CD14-positive monocyte (primary cell): ENCODE data around the gene CKAP2L. TPM values are rescaled to one million over a fixed set of nuclear protein-coding genes. Genes with fewer than 3 reads are reported as not detected.

Experiments
- DNase-seq, 3 donors: peaks; one replicate each; pipeline ENCODE4 v3.0.0-alpha.2; 2011 to 2022
- H2AFZ ChIP-seq: 2 replicates; pipeline ENCODE4 v1.6.0; 2012; ENCODE audit warnings: mild to moderate bottlenecking, low read depth, low read length, inconsistent platforms; ENCODE audit not compliant: insufficient read depth, poor library complexity, severe bottlenecking
- H3K27ac ChIP-seq, 2 donors: 1 replicate in 1 of 2; 2 replicates in 1 of 2; pipeline ENCODE4 v1.5.1; 2012 to 2013; ENCODE audit warnings: low read length in 2 of 2, control low read depth in 1 of 2, inconsistent platforms in 1 of 2, low read depth in 1 of 2, mild to moderate bottlenecking in 1 of 2
- H3K27me3 ChIP-seq, 2 donors: one replicate each; pipeline versions ENCODE4 v1.6.0 to v1.6.1; 2011 to 2013; ENCODE audit warnings: low read length in 2 of 2; ENCODE audit not compliant: control insufficient read depth in 2 of 2, insufficient read depth in 2 of 2
- H3K36me3 ChIP-seq, 2 donors: replicated peaks in 1 of 2; 1 replicate in 1 of 2; 2 replicates in 1 of 2; pipeline versions ENCODE4 v1.5.1 to v1.6.1; 2012 to 2013; ENCODE audit warnings: low read length in 2 of 2, control low read depth in 1 of 2, inconsistent platforms in 1 of 2, mild to moderate bottlenecking in 1 of 2; ENCODE audit not compliant: insufficient read depth in 2 of 2, control insufficient read depth in 1 of 2
- H3K4me1 ChIP-seq, 2 donors: 1 replicate in 1 of 2; 2 replicates in 1 of 2; pipeline versions ENCODE4 v1.5.1 to v1.6.1; 2012 to 2013; ENCODE audit warnings: low read length in 2 of 2, control low read depth in 1 of 2, inconsistent platforms in 1 of 2, mild to moderate bottlenecking in 1 of 2, moderate library complexity in 1 of 2; ENCODE audit not compliant: insufficient read depth in 2 of 2, control insufficient read depth in 1 of 2
- H3K4me2 ChIP-seq: replicated peaks from 2 replicates; pipeline ENCODE3; 2012; ENCODE audit warnings: low read length, moderate library complexity, mild to moderate bottlenecking; ENCODE audit not compliant: poor library complexity, severe bottlenecking; ENCODE audit errors: extremely low read depth
- H3K4me3 ChIP-seq, 3 experiments: fragments of 200-600 bp in 1 of 3; sonication (generic) in 1 of 3; replicated peaks in 1 of 3; 1 replicate in 2 of 3; 2 replicates in 1 of 3; pipeline ENCODE4 v1.5.1; 2011 to 2013; ENCODE audit warnings: low read length in 3 of 3, mild to moderate bottlenecking in 3 of 3, control low read depth in 2 of 3, low read depth in 2 of 3, inconsistent platforms in 1 of 3, moderate library complexity in 1 of 3
- H3K79me2 ChIP-seq: 2 replicates; pipeline ENCODE4 v1.6.0; 2012; ENCODE audit warnings: mild to moderate bottlenecking, control low read depth, inconsistent platforms, low read length, moderate library complexity; ENCODE audit not compliant: insufficient read depth
- H3K9ac ChIP-seq: 2 replicates; pipeline ENCODE4 v1.6.0; 2017; ENCODE audit warnings: low read length, mild to moderate bottlenecking; ENCODE audit not compliant: insufficient read depth, poor library complexity, severe bottlenecking
- H3K9me3 ChIP-seq, 2 donors: replicated peaks in 1 of 2; 1 replicate in 1 of 2; 2 replicates in 1 of 2; pipeline versions ENCODE4 v1.5.1 to v1.6.1; 2012 to 2013; ENCODE audit warnings: low read length in 2 of 2, control low read depth in 1 of 2; ENCODE audit not compliant: control insufficient read depth in 1 of 2, insufficient read depth in 1 of 2
- H4K20me1 ChIP-seq: 2 replicates; pipeline ENCODE4 v1.6.0; 2012; ENCODE audit warnings: mild to moderate bottlenecking, low read length, control low read depth, moderate library complexity; ENCODE audit not compliant: insufficient read depth
- H3K27ac Mint-ChIP-seq, 7 donors: one replicate each; pipeline ENCODE4 v1.8.0; 2020; ENCODE audit warnings: mild to moderate bottlenecking in 7 of 7, mixed read lengths in 7 of 7, moderate library complexity in 6 of 7, inconsistent platforms in 2 of 7
- H3K27me3 Mint-ChIP-seq, 3 donors: one replicate each; pipeline ENCODE4 v1.8.0; 2021 to 2022; ENCODE audit warnings: low read depth in 3 of 3, mild to moderate bottlenecking in 3 of 3, mixed read lengths in 3 of 3, moderate library complexity in 3 of 3, inconsistent platforms in 1 of 3
- H3K36me3 Mint-ChIP-seq, 2 donors: one replicate each; pipeline ENCODE4 v1.8.0; 2020; ENCODE audit warnings: mixed read lengths in 2 of 2, inconsistent platforms in 1 of 2, mild to moderate bottlenecking in 1 of 2
- H3K4me1 Mint-ChIP-seq: one replicate; pipeline ENCODE4 v1.8.0; 2020; ENCODE audit warnings: mild to moderate bottlenecking, mixed read lengths
- H3K4me3 Mint-ChIP-seq, 2 donors: one replicate each; pipeline ENCODE4 v1.8.0; 2020; ENCODE audit warnings: mild to moderate bottlenecking in 2 of 2, mixed read lengths in 2 of 2, moderate library complexity in 1 of 2
- H3K9me3 Mint-ChIP-seq, 7 donors: one replicate each; pipeline ENCODE4 v1.8.0; 2020 to 2022; ENCODE audit warnings: mixed read lengths in 7 of 7, mild to moderate bottlenecking in 6 of 7, moderate library complexity in 6 of 7, inconsistent platforms in 2 of 7
- CTCF ChIP-seq: fragments of 200-600 bp; IDR thresholded peaks from one replicate; pipeline ENCODE4 v1.8.0; 2022; ENCODE audit warnings: antibody characterized with exemption, mild to moderate bottlenecking
- WGBS: methylation state at CpG from one replicate; pipeline ENCODE4 v1.1.5; 2013; ENCODE audit warnings: missing lambda C conversion rate; ENCODE audit not compliant: insufficient coverage; 5-methylcytosine and 5-hydroxymethylcytosine counted together
- intact Hi-C, 2 donors: fragments of 100-400 bp; cut with micrococcal nuclease; formaldehyde crosslinking; loops; one replicate each; pipeline versions ENCODE4 v1.15.0 to v1.15.1; 2023
- polyA plus RNA-seq, 3 donors: library from polyadenylated mRNA; depleted of rRNA in 1 of 3; unstranded in 2 of 3; stranded (reverse) in 1 of 3; fragments of 300-500 nt in 2 of 3; fragments of >200 nt in 1 of 3; fragmentation: Illumina TruSeq in 2 of 3; gene quantifications; 1 replicate in 2 of 3; 2 replicates in 1 of 3; pipeline ENCODE4 v1.2.3, GENCODE V29; 2012 to 2021

CKAP2L gene
- polyA plus RNA-seq, 3 donors = 0.04 to 0.24 TPM; not detected in 1

DNA sequence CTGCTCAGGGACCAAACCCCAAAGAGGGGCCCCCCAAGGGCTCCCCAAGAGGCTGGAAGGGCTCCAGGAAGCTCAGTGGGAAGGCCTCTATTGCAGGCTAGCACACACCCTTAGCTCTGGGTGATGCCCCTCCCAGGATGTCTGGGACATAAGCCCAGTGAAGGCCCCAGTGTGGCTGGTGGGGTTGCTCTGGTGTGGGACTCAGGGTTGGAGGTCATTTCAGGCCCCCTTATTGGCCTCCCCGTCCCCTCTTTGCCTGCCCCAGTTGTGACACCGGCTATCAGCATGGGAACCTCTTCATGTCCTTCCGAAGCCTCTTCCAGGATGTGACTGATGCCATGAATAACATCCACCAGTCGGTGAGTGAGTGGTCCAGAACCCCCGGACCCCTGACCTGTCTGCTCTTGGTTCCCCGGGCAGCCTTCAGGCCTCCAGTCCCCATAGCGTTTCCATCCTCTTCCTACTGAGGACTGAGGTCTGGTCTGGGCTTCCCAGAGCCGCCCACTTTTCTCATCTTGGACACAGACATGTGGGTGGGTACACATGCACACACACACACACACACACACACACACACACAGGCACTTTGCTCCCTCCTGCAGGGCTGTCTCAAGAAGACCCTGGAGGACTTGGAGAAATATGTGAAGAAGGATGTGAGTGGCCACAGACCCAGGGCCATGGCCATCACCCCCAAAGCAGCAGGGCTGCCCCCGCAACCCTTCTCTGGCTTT, 41.4 kb downstream of the CKAP2L start:
- H3K27me3 Mint-ChIP-seq = peaks cover 0 to 2% (median 0%) of the 10 kb centered on the region in 3 donors
- intact Hi-C loops = loop anchor here (5.0 to 10.0 kb wide), 2 partner anchors 48 to 51 kb away; no protein-coding TSS in a partner anchor

More for the DNA sequence above, 41.4 kb downstream of the CKAP2L start:
- H3K4me3 Mint-ChIP-seq = no peak overlapping the region
- H3K36me3 Mint-ChIP-seq = peaks cover 0 to 2% of the 10 kb centered on the region in 2 donors
- H3K4me1 Mint-ChIP-seq = peaks cover 57% of the 10 kb centered on the region
- H3K27ac Mint-ChIP-seq = peak overlapping the region in 4 of 7 donors; percentile 13 to 79 (median 58)
- Histone ChIP-seq H3K4me1 (peaks cover 56 to 62% of the 10 kb centered on the region in 2 donors), H3K9me3 (no peaks in the 10 kb centered on the region), H3K9ac (no peak overlapping the region), H3K27ac (no peak overlapping the region), H3K4me2 (no peak overlapping the region), H3K27me3 (no peaks in the 10 kb centered on the region), H3K4me3 (no peak overlapping the region), H2AFZ (peak overlapping the region; percentile 11), H3K79me2 (no peaks in the 10 kb centered on the region), H3K36me3 (no peaks in the 10 kb centered on the region), H4K20me1 (no peaks in the 10 kb centered on the region)
- H3K9me3 Mint-ChIP-seq = peaks cover 0 to 2% (median 0%) of the 10 kb centered on the region in 7 donors
- no peak for DNase-seq
- WGBS = 95% methylated on average over 9 of the region's 9 CpGs
- TF ChIP-seq CTCF = no peak
